ENCODE data around the gene TSPAN16.
"Not testable (repeated sequence)": the region's sequence is repeated elsewhere in the genome, so short reads cannot be mapped to it uniquely, and the experiment has no call there.

The TSPAN16 gene

DNA sequence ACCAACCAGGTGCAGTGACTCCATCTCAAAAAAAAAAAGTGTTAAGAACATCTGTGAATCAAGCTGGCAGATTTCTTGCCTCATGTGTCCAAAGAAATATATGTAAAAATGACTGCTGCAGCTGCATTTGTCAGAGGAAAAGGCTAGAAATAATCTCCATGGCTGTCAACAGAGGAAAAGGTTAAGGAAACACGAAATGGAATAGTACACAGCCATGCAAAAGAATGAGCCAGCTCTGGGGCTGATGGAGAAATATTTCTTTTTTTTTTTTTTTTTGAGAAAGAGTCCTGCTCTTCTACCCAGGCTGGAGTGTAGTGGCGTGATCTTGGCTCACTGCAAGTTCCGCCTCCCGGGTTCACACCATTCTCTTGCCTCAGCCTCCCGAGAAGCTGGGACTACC lies 36.9 kb downstream of the TSPAN16 start:
- ChIA-PET POLR2A (interaction anchor here (0.8 to 0.9 kb wide), 2 partner anchors 10 to 13 kb away, joined by 4 to 5 read pairs; partner anchors contain the start of genes CCDC159 and TMEM205), CTCF (interaction anchor here (1.8 to 3.2 kb wide), 2 partner anchors 8 to 11 kb away, joined by 5 to 12 read pairs; no protein-coding TSS in a partner anchor)
- H3K9me3 ChIP-seq (ENCODE audit: control extremely low read depth in 1 of 5, control insufficient read depth in 4 of 5, insufficient read depth in 2 of 5, low read depth in 1 of 5, low read length in 4 of 5) = no peaks in the 10 kb centered on the region
- 100% methylated on average over 2 of the region's 5 CpGs for WGBS (ENCODE audit: insufficient coverage)
- peaks cover 0 to 71% (median 21%) of the 10 kb centered on the region in 4 experiments for H3K36me3 ChIP-seq (ENCODE audit: control insufficient read depth in 4 of 4, insufficient read depth in 4 of 4, low read length in 3 of 4)
- H3K27ac ChIP-seq (ENCODE audit: insufficient read depth in 1 of 2, low read depth in 1 of 2, low read length in 2 of 2, poor library complexity in 1 of 2, severe bottlenecking in 2 of 2) = no peak overlapping the region
- DNase-seq = no peak
- no peak overlapping the region for H3K4me3 ChIP-seq (ENCODE audit: control insufficient read depth in 1 of 7, extremely low read depth in 1 of 7, insufficient read depth in 4 of 7, low read depth in 2 of 7, low read length in 6 of 7)
- no peaks in the 10 kb centered on the region for H3K27me3 ChIP-seq (replicated peaks in 2 of 5; ENCODE audit: control insufficient read depth in 4 of 5, insufficient read depth in 5 of 5, low read length in 4 of 5)
- H3K4me1 ChIP-seq (ENCODE audit: control extremely low read depth in 1 of 4, control insufficient read depth in 4 of 4, insufficient read depth in 4 of 4, low read length in 3 of 4) = peaks cover 5 to 11% (median 11%) of the 10 kb centered on the region in 4 experiments

DNA sequence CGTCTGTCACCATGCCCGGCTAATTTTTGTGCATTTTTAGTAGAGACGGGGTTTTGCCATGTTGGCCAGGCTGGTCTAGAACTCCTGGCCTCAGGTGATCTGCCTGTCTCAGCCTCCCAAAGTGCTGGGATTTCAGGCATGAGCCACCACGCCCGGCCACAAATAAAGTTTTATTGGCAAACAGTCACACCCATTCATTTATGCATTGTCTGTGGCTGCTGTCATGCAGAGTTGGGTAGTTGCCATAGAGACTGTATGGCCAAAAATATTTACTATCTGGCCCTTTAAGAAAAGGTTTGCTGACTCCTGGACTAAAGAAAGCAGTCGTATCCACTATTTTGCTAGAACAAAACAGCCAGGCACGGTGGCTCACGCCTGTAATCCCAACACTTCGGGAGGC lies 37.9 kb downstream of the TSPAN16 start:
- H3K9me3 ChIP-seq (ENCODE audit: control extremely low read depth in 1 of 5, control insufficient read depth in 4 of 5, insufficient read depth in 2 of 5, low read depth in 1 of 5, low read length in 4 of 5); H3K4me3 ChIP-seq (ENCODE audit: control insufficient read depth in 1 of 7, extremely low read depth in 1 of 7, insufficient read depth in 4 of 7, low read depth in 2 of 7, low read length in 6 of 7); H3K27ac ChIP-seq (ENCODE audit: insufficient read depth in 1 of 2, low read depth in 1 of 2, low read length in 2 of 2, poor library complexity in 1 of 2, severe bottlenecking in 2 of 2); H3K27me3 ChIP-seq (replicated peaks in 2 of 5; ENCODE audit: control insufficient read depth in 4 of 5, insufficient read depth in 5 of 5, low read length in 4 of 5): not testable (repeated sequence)
- H3K36me3 ChIP-seq (ENCODE audit: control insufficient read depth in 4 of 4, insufficient read depth in 4 of 4, low read length in 3 of 4) = peaks cover 0 to 61% (median 21%) of the 10 kb centered on the region in 4 experiments
- 98% methylated on average over 7 of the region's 9 CpGs for WGBS (ENCODE audit: insufficient coverage)
- CTCF ChIA-PET = interaction anchor here (1.8 to 3.2 kb wide), 2 partner anchors 9 to 12 kb away, joined by 5 to 12 read pairs; no protein-coding TSS in a partner anchor
- peak in 1 of 3 donors; percentile 55 for DNase-seq
- H3K4me1 ChIP-seq (ENCODE audit: control extremely low read depth in 1 of 4, control insufficient read depth in 4 of 4, insufficient read depth in 4 of 4, low read length in 3 of 4) = peaks cover 7 to 21% (median 21%) of the 10 kb centered on the region in 4 experiments
- POLR2A ChIA-PET = interaction anchor here (0.7 kb wide), 1 partner anchor 1219 kb away, joined by 3 read pairs; no protein-coding TSS in a partner anchor

GRCh38 chr19:11335449-11336146 lies 39.6 kb downstream of the TSPAN16 start:
- Histone ChIP-seq H3K9me3 (ENCODE audit: control extremely low read depth in 1 of 5, control insufficient read depth in 4 of 5, insufficient read depth in 2 of 5, low read depth in 1 of 5, low read length in 4 of 5) (no peaks in the 10 kb centered on the region), H3K4me3 (ENCODE audit: control insufficient read depth in 1 of 7, extremely low read depth in 1 of 7, insufficient read depth in 4 of 7, low read depth in 2 of 7, low read length in 6 of 7) (no peak overlapping the region), H3K36me3 (ENCODE audit: control insufficient read depth in 4 of 4, insufficient read depth in 4 of 4, low read length in 3 of 4) (peaks cover 0 to 49% (median 18%) of the 10 kb centered on the region in 4 experiments), H3K4me1 (ENCODE audit: control extremely low read depth in 1 of 4, control insufficient read depth in 4 of 4, insufficient read depth in 4 of 4, low read length in 3 of 4) (peaks cover 7 to 35% (median 31%) of the 10 kb centered on the region in 4 experiments), H3K27ac (ENCODE audit: insufficient read depth in 1 of 2, low read depth in 1 of 2, low read length in 2 of 2, poor library complexity in 1 of 2, severe bottlenecking in 2 of 2) (no peak overlapping the region), H3K27me3 (replicated peaks in 2 of 5; ENCODE audit: control insufficient read depth in 4 of 5, insufficient read depth in 5 of 5, low read length in 4 of 5) (no peaks in the 10 kb centered on the region)
- ChIA-PET CTCF (interaction anchor here (0.8 to 3.8 kb wide), 7 partner anchors 8 to 42 kb away, joined by 3 to 18 read pairs (median 3); no protein-coding TSS in a partner anchor), POLR2A (no interaction called here)
- WGBS (ENCODE audit: insufficient coverage) = 96% methylated on average over 16 of the region's 17 CpGs
- no peak for DNase-seq

DNA sequence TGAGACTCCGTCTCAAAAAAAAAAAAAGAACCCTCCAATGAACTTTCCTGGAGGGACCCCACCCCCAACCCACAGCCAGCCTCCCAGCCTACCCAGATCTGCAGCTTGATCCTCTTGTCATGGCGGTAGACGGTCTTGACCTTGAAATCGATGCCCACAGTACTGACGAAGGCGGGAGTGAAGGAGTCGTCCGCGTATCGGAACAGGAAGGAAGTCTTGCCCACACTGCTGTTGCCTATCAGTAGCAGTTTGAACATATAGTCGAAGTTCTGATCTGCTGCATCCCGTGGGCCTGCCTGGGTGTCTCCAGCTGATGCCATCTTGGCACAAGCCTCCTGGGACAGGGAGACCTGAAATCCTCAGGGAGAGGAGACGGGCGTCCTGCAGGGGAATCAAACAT lies 41.1 kb downstream of the TSPAN16 start:
- ChIA-PET CTCF (interaction anchor here (1.1 to 3.8 kb wide), 7 partner anchors 9 to 42 kb away, joined by 3 to 18 read pairs (median 4); partner anchors contain the start of genes CCDC159 and TMEM205), POLR2A (interaction anchor here (0.7 to 1.8 kb wide), 4 partner anchors 13 to 38 kb away, joined by 3 to 8 read pairs (median 3); no protein-coding TSS in a partner anchor)
- peak overlapping the region in 4 of 7 experiments; percentile 2 to 59 (median 34) for H3K4me3 ChIP-seq (ENCODE audit: control insufficient read depth in 1 of 7, extremely low read depth in 1 of 7, insufficient read depth in 4 of 7, low read depth in 2 of 7, low read length in 6 of 7)
- H3K36me3 ChIP-seq (ENCODE audit: control insufficient read depth in 4 of 4, insufficient read depth in 4 of 4, low read length in 3 of 4) = peaks cover 0 to 43% (median 22%) of the 10 kb centered on the region in 4 experiments
- peak; percentile 56 to 71 (median 63) for DNase-seq
- H3K27ac ChIP-seq (ENCODE audit: insufficient read depth in 1 of 2, low read depth in 1 of 2, low read length in 2 of 2, poor library complexity in 1 of 2, severe bottlenecking in 2 of 2) = no peak overlapping the region
- WGBS (ENCODE audit: insufficient coverage) = 16% methylated on average over 14 of the region's 14 CpGs
- no peaks in the 10 kb centered on the region for H3K27me3 ChIP-seq (replicated peaks in 2 of 5; ENCODE audit: control insufficient read depth in 4 of 5, insufficient read depth in 5 of 5, low read length in 4 of 5)
- H3K9me3 ChIP-seq (ENCODE audit: control extremely low read depth in 1 of 5, control insufficient read depth in 4 of 5, insufficient read depth in 2 of 5, low read depth in 1 of 5, low read length in 4 of 5) = no peaks in the 10 kb centered on the region
- H3K4me1 ChIP-seq (ENCODE audit: control extremely low read depth in 1 of 4, control insufficient read depth in 4 of 4, insufficient read depth in 4 of 4, low read length in 3 of 4) = peaks cover 7 to 35% (median 31%) of the 10 kb centered on the region in 4 experiments

DNA sequence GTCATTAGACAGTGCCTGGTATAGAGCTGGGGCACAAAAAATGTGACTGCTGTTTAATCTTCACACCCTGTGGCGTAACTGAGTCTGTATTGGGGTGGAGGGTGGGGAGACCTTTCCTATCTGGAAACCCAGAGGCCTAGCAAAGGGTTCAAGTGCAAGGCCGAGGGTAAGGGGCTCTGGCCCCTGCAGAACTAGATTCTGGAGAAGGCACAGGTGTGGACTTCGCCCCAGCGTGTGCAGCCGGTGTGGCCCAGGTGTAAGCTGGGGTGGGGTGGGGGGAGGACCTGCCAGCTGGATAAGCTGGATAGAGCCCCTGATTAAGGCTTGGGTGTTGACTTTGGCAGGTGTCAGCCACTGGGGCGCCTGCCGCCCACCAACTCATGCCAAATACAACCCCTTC lies 42.2 kb downstream of the TSPAN16 start:
- peak overlapping the region in 6 of 7 experiments; percentile 63 to 90 (median 78) for H3K4me3 ChIP-seq (ENCODE audit: control insufficient read depth in 1 of 7, extremely low read depth in 1 of 7, insufficient read depth in 4 of 7, low read depth in 2 of 7, low read length in 6 of 7)
- 96% methylated on average over 4 of the region's 7 CpGs for WGBS (ENCODE audit: insufficient coverage)
- H3K27ac ChIP-seq (ENCODE audit: insufficient read depth in 1 of 2, low read depth in 1 of 2, low read length in 2 of 2, poor library complexity in 1 of 2, severe bottlenecking in 2 of 2) = no peak overlapping the region
- no peaks in the 10 kb centered on the region for H3K9me3 ChIP-seq (ENCODE audit: control extremely low read depth in 1 of 5, control insufficient read depth in 4 of 5, insufficient read depth in 2 of 5, low read depth in 1 of 5, low read length in 4 of 5)
- ChIA-PET CTCF (interaction anchor here (0.8 to 3.8 kb wide), 4 partner anchors 8 to 43 kb away, joined by 3 to 18 read pairs (median 5); partner anchors contain the start of genes CCDC159 and TMEM205), POLR2A (interaction anchor here (0.6 to 1.9 kb wide), 5 partner anchors 11 to 95 kb away, joined by 3 to 15 read pairs (median 4); no protein-coding TSS in a partner anchor)
- peaks cover 0 to 39% (median 19%) of the 10 kb centered on the region in 4 experiments for H3K36me3 ChIP-seq (ENCODE audit: control insufficient read depth in 4 of 4, insufficient read depth in 4 of 4, low read length in 3 of 4)
- H3K4me1 ChIP-seq (ENCODE audit: control extremely low read depth in 1 of 4, control insufficient read depth in 4 of 4, insufficient read depth in 4 of 4, low read length in 3 of 4) = peaks cover 7 to 40% (median 36%) of the 10 kb centered on the region in 4 experiments
- DNase-seq = no peak
- no peaks in the 10 kb centered on the region for H3K27me3 ChIP-seq (replicated peaks in 2 of 5; ENCODE audit: control insufficient read depth in 4 of 5, insufficient read depth in 5 of 5, low read length in 4 of 5)

DNA sequence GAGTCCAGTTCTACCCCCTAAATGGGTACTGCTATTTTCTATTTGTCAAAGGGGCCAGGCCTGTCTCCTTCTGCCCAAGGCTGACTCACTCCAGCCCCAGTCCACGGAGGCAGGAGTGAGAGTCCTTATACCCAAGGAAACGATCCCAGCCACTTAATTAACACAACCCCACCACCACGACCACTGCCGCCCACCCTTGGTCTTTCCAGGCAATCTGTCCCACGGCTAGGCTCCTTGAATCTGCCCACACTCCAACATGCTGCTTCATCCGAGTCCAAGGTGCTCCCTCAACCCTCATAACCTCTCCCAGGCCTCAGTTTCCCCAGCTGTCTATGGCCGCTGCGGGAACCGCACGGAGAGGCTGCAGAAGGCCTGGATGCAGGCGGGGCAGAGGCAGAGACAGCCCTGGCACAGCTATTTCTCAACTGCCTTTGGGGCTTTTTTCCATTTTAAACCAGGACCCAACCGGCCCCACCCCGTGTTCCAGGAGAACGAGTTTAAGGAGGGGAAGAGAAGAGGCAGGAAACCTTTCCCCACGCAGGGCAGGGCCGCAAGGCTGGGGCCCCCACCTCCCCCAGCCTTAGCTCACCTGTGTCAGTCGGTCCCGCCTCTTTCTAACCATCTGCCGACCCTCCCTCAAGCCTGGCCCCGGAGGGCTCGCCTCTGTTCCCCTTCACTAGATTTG lies 42.8 kb downstream of the TSPAN16 start:
- no peaks in the 10 kb centered on the region for H3K9me3 ChIP-seq (ENCODE audit: control extremely low read depth in 1 of 5, control insufficient read depth in 4 of 5, insufficient read depth in 2 of 5, low read depth in 1 of 5, low read length in 4 of 5)
- H3K4me1 ChIP-seq (ENCODE audit: control extremely low read depth in 1 of 4, control insufficient read depth in 4 of 4, insufficient read depth in 4 of 4, low read length in 3 of 4) = peaks cover 7 to 42% (median 41%) of the 10 kb centered on the region in 4 experiments
- H3K36me3 ChIP-seq (ENCODE audit: control insufficient read depth in 4 of 4, insufficient read depth in 4 of 4, low read length in 3 of 4) = peaks cover 0 to 33% (median 17%) of the 10 kb centered on the region in 4 experiments
- ChIA-PET POLR2A (interaction anchor here (0.6 to 1.9 kb wide), 4 partner anchors 12 to 94 kb away, joined by 3 to 15 read pairs (median 4); no protein-coding TSS in a partner anchor), CTCF (interaction anchor here (0.8 to 3.8 kb wide), 5 partner anchors 10 to 43 kb away, joined by 3 to 18 read pairs (median 4); partner anchors contain the start of gene TSPAN16)
- no peaks in the 10 kb centered on the region for H3K27me3 ChIP-seq (replicated peaks in 2 of 5; ENCODE audit: control insufficient read depth in 4 of 5, insufficient read depth in 5 of 5, low read length in 4 of 5)
- WGBS (ENCODE audit: insufficient coverage) = 28% methylated on average over 19 of the region's 21 CpGs
- H3K4me3 ChIP-seq (ENCODE audit: control insufficient read depth in 1 of 7, extremely low read depth in 1 of 7, insufficient read depth in 4 of 7, low read depth in 2 of 7, low read length in 6 of 7) = peak overlapping the region; percentile 57 to 90 (median 77)
- peak in 1 of 3 donors; percentile 11 for DNase-seq
- peak overlapping the region in 1 of 2 experiments; percentile 34 for H3K27ac ChIP-seq (ENCODE audit: insufficient read depth in 1 of 2, low read depth in 1 of 2, low read length in 2 of 2, poor library complexity in 1 of 2, severe bottlenecking in 2 of 2)
